Stimulated activated CD4-positive, alpha-beta T cell treated with anti-CD3 and anti-CD28 coated beads, Interleukin-4, amount 100 ng/mL, for 4 hours (primary cell): ENCODE results near the gene NAALADL2.
"Not testable (repeated sequence)": the region's sequence is repeated elsewhere in the genome, so short reads cannot be mapped to it uniquely, and the experiment has no call there.

Source experiments
- DNase-seq, 2 experiments: peaks; one replicate each; pipeline ENCODE4 v3.0.0-alpha.2; 2020

NAALADL2 gene

GRCh38 chr3:175215833-175216232 lies 356.7 kb downstream of the NAALADL2 start:
- DNase-seq: no peak

GRCh38 chr3:175222356-175222755 lies 363.2 kb downstream of the NAALADL2 start:
- no peak for DNase-seq

DNA sequence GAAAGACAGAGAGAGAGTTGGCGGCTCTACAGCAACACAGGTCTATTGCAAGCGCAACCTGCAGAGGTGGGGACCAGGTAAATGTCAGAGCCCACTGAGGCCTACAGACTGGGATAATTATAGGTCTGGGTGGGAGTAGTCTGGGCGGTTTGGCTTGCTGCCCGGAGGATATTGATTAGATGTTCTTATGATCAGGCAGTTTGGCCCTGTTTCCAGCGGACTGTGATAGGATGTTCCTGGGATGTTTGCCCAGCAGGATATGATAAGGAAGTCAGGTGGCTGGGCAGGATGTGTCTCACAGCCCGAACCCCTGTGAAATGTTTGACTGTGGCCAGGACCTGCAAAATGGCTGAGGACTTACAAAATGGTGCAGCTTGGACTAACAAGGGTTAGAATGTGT lies 364.9 kb downstream of the NAALADL2 start:
- DNase-seq: no peak

DNA sequence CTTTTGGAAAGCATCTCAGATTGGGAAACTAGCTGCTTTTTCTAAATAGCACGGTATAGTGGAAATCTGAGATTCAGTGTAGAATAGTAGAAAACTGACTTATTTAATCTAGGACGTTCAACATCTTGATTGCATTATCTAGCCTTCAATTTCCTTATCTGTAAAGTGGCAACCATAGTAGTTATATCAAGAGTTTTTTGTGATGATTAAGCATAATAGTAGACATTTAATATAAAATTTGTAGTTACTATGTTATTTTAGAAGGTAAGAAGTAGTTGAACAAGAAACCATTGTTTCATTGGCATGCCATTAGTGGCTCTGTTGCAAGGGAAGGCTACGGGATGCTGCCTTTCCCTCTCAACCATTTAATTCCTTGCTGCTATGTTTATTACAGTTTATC lies 367.3 kb downstream of the NAALADL2 start:
- DNase-seq: no peak

GRCh38 chr3:175227126-175227525 lies 368.0 kb downstream of the NAALADL2 start:
- no peak for DNase-seq

- no peak for DNase-seq
Observed at GRCh38 chr3:175233957-175234940, 375.1 kb downstream of the NAALADL2 start.

GRCh38 chr3:175238801-175239200 lies 379.7 kb downstream of the NAALADL2 start:
- no peak for DNase-seq

DNA sequence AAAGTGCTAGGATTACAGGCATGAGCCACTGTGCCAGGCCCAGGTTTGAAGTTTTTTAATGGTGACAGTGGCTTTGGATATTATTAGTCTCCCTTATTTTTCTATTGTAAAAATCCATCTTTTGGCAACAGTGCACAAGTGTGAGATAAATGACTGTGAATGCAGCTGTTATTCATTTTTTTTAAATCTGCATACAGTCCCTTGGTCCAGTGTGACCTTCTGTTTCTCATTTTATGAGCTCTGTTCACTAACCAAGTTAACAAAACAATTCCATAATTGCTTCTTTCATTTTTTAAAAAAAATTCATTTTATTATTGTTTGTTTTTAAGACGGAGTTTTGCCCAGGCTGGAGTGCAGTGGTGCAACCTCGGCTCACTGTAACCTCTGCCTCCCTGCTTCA lies 381.8 kb downstream of the NAALADL2 start:
- no peak for DNase-seq

GRCh38 chr3:175242243-175242642 lies 383.1 kb downstream of the NAALADL2 start:
- no peak for DNase-seq

- DNase-seq: no peak
Observed at GRCh38 chr3:175246234-175246633, 387.1 kb downstream of the NAALADL2 start.

DNA sequence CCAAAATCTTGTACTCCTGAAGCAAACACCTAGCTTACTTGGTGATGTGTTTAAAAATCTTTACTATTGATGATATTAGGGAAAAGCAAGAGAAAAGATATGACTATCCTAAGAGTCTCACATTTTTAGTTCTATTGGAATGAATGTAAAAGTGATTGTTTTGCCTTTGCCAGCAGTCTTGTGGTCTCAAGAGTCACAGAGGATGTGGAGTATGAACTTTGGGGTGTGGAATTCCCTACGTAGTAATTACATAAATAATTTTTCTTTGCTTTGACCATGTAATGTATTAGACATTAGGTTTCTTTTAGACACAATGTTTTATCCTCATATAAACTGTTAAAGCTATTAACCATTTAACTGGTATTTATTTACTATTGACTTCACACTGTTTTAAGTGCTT lies 387.6 kb downstream of the NAALADL2 start:
- no peak for DNase-seq

DNA sequence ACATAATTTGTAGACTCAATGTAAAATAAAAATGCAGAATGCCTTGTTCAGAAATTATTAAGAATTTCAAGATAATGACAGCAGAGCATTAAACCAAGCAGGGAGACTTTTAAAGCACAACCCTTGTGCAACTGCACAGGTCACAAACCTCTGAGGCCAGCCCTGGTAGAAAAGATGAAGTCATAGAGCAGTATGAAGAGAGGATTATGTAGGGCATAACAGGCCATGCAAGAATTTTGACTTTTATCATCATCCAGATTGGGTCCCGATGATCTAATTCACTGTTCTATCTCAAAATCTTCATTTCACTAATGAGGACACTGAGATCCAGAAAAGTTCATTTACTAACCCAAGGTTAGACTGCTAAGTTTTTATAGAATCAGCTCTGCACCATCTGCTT lies 388.5 kb downstream of the NAALADL2 start:
- no peak for DNase-seq

- no peak for DNase-seq
Observed at GRCh38 chr3:175248832-175249231, 389.7 kb downstream of the NAALADL2 start.

GRCh38 chr3:175255698-175256097 lies 396.6 kb downstream of the NAALADL2 start:
- no peak for DNase-seq

- DNase-seq: no peak
Observed at GRCh38 chr3:175257123-175257522, 398.0 kb downstream of the NAALADL2 start.

- no peak for DNase-seq
Observed at GRCh38 chr3:175258763-175259162, 399.6 kb downstream of the NAALADL2 start.

DNA sequence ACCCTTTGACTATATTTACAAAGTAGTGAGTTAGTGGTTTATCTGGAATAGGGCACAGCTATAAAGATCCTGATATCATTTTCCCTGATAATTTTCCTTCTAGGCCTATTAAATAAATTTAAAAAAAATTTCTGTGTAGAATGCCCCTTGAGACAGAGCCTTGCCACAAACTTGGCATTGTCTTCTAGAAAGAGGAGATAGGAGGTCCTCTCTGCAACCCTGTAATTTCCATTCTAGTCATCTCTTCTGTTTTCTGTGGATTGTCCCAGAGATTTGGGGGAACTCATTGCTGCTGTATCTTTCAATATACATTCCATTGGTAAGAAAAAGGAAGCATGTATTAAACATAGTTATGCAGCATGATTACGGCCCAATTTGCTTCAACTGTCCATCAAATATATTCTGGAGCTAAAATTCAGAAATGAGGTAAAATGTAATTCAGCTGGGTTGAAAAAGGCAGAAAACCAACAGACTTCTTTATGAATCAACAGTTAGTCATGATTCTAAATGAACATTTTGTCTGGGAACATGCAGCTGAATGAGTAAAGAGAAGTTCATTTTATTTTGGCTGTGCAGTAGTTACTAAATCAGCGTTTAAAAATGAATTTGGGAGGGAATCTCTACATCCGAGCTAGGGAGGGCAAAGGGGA lies 401.1 kb downstream of the NAALADL2 start:
- DNase-seq: no peak

DNA sequence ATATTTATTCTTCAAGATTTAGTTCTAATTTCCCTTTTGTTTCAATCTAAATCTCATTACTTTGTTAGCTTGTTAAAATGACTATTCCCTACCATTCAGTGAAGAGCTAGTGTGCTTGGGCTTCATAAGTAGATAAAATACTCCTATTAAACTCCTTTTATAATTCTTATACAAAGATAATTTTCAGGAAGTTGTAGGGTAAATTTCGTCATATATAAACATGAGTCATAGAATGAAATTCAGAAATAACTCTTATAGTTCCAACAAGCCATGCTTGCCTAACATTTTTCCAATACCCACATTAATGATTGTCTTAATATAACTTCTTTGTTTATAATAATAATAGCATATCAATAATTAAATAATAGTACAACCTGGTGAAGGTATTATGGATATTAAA lies 407.3 kb downstream of the NAALADL2 start:
- DNase-seq: no peak

DNA sequence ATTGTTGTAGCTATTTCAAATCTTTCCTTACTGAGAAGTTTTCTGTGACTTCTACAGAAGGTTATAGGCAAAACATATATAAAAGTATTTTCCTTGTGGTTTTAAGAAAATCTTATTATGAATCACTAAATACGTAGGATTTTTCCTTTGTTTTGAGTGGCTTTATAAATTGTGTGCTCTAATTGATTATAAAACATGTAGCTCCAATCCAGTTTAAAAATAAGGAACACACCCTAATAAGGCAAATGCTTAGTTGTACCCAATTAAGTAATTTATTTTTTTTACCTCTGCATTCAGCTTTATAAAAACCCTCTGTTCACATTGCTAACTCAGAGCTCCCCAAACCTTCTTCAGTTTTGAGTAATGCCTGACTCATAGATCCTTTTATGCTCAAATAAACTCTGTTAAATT lies 408.0 kb downstream of the NAALADL2 start:
- no peak for DNase-seq

DNA sequence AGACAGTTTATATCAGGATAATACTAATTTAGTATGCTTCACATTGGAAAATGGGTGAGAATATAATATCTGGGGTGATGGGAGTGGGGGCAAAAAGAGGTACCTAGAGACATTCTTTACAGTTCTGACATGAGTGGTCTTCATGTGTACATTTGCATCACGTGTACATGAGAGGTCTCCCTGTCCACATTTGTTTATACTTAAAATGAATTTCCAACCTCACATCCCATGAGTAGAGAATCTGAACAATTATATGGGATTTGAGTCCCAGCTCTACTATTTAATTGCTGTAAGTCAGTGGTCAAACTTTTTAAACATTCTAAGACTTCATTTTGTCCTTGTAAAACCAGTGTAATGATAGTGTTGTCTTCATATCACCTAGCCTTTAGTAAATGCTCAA lies 408.4 kb downstream of the NAALADL2 start:
- no peak for DNase-seq

DNA sequence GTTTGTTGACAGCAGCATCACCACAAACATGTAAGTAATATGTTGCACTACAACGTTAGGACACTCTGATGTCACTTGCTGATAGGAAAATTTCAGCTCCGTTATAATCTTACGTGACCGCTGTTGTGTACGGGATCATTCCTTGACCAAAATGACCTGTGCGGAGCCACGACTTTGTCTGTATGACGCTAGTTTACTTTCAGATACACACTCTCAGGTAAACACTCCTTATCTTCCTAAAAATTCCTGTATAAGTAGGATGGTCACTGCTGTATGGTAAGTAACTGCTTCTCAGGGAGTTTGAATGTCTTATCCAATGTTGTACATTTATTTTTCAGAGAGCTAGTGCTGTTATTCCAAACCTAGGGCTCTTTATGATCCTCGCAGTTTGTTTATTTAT lies 410.3 kb downstream of the NAALADL2 start:
- DNase-seq: no peak

- no peak for DNase-seq
Observed at GRCh38 chr3:175270198-175270837, 411.2 kb downstream of the NAALADL2 start.

DNA sequence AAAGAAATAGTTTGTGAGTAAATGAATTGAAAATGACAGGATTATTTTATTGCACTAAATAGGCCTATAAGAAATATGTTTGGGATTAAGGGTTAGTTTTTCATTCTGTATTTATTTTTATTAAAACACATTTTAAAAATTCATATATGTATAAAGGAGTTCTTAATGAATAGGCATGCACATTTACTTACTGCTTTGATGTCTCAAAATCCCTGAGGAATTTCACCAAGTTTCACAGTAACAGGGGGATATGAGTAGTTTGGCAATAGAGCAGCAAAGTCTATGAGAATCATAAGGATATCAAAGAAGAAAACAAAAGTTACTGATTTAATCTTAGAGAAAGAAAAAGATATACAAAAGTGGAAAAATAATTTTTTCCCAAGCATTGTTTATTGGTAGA lies 411.7 kb downstream of the NAALADL2 start:
- DNase-seq: no peak

- DNase-seq: not testable (repeated sequence)
Observed at GRCh38 chr3:175271465-175271864, 412.3 kb downstream of the NAALADL2 start.
